ENCODE data around the gene PRKN.
A peak's percentile ranks its signal among the peaks of the same experiment; 100 is the strongest.

The PRKN gene

DNA sequence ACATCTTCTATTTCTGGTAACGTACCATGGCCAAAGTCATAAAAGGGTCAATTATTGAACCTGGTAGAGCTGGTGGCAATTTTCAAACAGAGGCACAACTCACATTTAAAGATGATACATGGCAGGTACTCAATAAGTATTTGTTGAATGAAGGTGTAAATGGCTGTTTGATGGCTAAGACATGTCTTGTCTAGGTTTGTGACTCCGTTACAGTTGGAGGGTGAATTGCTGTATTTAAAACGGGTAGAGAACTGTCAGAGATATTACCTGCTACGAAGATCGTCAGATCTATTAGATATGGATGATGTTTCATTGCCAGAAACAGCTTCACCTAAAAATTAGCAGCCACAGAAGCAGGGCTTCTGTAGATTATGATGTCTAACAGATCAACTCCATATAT is 601.9 kb downstream of the PRKN start:
- DNase-seq (ENCODE audit: low read depth, low spot score): no peak

DNA sequence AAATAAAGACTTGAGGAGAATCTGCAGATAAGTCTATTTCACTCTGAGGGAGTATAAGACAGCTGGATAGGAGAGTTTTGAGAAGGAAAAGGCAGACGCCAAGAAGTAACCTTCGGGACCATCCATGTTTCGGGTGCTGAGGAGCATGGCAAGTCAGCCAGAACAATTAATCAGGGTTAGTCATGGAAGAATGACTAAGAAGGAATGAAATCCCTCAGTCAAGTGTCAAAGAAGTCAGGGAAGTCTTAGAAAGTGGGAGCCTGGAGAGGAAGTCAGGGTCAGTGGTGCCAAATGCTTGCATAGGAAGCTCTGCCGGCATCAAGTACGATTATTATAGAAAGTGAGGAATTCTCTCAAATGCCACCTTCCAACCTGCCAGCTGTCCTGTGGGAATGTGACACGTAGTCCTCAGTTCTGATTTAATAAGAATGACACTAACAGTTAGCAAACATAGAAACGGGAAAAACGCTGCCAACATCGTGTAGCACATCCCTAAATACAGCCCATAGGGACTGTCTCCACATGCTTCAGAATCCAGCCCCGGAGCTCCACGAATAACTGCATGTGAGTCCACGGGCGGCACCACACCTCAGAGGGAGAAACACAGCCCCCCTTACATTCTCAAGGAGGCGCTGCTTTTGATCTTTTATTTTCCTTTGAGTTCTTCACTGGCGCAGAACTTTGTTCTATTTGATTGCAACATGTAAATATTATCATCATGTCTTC is 602.7 kb downstream of the PRKN start:
- no peak for DNase-seq (ENCODE audit: low read depth, low spot score)

DNA sequence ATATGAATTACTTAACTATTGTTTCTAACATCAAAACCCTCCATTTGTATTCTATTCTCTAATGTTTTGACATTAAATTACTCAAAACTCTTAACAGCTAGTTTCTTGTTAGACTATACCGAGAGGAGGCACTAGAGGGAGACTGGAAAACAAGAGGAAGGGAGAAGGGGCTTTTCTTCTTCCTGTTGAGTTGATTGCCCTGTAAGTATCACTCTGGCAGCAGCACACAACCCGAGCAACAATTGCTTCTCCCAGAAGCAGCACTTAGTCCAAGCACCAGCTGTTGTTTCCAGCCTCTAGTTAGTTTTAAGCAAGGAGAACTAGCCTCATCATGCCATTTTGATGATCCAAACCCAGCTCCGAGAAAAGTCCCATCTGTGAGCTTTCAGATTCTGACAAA is 603.8 kb downstream of the PRKN start:
- DNase-seq (ENCODE audit: low read depth, low spot score): peak; percentile 16

DNA sequence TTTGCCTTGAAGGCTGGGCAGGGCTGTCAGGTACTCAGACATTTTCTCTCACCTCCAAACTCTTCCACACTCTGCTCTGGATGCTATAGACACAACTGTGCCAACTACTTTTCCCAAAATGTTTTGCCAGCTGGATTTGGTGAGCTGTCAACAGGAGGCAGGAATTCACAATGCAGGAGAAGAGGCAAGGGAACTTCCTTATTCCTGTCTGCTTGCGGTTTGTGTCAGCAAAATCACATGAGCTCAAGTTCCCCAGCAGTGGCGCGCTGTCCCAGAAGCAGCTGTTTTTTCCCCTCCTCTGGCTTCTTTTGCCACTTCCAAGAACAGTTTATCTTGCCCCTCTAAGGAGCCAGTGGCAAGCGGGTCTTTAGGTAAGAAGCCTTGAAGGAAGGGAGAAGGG is 608.2 kb downstream of the PRKN start:
- DNase-seq (ENCODE audit: low read depth, low spot score): peak; percentile 9

DNA sequence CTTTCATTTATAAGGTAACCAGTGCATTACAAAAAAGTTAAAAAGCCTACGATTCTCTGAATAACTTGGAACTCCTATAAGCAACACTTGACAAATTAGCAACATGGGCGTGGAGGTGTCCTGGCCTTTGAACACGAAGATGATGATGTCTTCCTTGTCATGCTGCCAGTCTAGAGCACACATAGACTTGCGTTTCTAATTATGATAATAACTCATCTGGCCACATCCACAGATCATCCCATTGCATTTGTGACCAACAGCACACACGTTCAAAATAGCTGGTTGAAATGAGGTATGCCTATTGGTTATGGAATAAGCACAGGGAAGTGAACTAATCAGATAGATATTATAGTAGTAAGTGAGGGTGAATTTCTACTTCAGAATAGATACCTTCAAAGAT is 608.9 kb downstream of the PRKN start:
- DNase-seq (ENCODE audit: low read depth, low spot score): no peak

DNA sequence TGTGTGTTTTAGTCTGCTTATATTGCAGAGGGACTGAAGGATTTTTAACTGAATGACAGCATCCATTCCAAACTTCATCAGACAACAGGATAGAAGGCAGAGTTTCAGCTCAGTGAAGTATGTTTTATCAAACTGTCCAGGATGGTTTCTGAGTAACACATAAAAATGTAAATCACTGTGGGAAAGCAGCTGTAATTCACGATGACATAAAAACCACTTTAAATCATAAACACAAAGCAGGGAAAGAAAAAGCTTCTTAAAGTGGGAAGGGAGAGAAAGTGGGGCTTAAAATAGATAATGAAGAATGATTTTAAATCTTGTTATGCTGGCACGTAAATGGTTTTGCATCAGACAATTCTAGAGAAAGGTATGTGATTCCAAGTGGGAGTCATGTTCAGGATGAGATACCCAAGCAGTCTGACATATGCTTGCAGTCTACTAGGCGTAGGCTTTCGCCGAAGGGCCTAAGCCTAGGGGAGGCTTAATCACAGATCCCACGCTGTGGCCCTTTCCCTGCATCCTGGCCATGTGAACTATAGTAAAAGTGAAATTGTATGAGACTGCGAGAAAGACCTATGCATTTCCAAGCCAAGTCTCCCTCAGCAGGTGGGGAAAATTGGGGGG is 610.6 kb downstream of the PRKN start:
- DNase-seq (ENCODE audit: low read depth, low spot score): no peak

DNA sequence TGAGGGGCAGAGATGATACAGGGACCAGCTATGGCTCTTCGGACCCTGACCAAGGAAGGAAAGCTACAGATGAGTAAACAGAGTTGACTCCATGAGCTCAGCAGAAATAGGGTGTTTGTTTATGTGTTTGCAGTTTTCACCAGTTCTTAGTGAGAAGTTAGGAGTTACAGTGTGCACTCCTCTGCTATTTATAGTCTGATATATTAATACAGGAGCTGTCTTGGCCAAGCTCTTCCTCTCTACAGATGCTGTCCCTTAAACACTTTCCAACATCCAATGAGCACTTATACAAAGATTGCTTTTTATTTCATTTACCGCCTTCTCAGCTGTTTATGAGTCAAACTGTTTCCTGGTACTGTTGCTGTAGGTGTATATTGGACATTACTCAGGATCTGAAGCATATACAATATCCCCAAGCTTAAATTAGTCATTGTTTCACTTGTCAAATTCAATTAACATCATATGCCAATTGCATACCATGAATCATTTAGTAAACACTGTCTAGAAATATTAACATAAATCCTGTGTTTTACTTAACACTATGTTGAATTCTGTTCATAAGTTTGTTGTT is 618.0 kb downstream of the PRKN start:
- no peak for DNase-seq (ENCODE audit: low read depth, low spot score)

DNA sequence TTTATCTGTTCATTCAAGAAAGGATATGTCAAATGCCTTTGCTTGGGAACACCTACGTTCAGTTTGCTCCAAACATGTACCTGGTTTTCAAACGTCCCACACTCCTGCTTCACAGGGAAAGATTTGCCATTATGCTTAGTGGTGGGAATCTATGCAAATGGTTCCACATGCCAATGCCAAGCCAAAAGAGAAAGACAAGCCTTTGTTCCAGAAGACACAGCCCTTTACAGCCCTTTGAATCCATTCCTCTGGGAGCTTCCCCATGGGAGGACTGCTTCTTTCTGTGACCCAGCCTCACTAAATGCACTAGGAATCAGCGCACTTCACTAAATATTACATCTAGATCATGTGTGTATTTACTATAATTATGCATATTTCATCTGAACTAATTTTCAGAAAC is 619.5 kb downstream of the PRKN start:
- DNase-seq (ENCODE audit: low read depth, low spot score): peak; percentile 13

DNA sequence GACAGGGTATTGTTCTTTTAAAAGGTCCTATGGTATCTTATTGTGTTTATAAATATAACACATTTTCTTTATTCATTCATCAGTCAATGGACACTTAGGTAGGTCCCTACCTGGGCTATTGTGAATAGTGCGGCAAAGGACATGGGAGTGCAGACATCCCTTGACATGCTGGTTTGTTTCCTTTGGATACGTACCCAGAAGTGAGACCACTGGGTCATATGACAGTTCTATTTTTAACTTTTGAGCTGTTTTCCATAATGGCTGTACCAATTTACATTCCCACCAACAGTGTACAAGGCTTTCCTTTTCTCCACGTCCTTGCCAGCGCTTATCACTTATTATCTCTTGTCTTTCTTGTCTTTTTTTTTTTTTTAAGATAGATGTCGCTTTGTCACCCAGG is 627.5 kb downstream of the PRKN start:
- DNase-seq (ENCODE audit: low read depth, low spot score): no peak

DNA sequence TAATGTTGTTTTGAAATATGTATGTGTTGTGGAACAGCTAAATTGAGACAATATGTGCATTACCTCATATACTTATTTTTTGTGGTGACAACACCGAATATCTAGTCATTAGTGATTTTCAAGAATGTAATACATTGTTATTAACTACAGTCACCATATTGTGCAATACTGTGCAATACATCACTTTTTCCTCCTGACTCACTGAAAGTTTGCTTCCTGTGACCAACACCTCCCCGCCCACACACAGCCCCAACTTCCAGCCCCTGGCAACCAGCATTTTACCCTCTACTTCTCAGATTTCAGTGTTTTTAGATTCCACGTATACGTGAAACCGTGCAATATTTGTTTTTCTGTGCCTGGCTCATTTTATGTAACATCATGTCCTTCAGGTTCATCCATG is 627.9 kb downstream of the PRKN start:
- DNase-seq (ENCODE audit: low read depth, low spot score): no peak

DNA sequence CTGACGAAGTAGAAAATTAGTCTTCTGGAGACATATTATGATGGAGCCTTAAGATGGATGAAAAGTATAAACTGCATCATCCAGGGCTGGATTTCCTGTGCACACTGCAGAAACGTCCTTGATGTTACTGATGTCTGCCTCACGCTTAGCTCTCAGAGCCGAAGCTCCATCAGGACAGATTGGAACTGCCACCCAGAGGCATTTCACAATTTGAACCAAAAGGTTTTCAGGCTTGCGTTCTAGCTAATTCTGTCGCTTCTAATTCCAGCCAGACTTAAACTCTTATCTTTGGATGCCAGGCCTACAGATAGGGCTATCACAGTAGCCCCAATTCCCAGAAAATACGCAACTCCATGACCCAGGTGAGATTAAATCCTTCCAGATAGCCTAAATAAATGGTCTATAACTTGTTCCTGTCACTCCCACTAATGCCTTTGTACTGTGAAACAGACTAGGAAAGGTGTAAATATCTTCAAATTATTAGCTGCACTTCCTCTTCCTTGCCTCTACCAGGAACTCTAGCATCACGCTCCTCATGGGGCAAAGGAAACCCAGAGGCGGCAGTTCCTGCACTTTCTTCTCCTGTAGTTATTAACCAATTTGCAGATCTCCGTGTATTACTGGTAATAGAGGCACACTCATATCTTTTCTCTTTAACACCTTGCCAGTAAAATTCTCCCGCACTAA is 634.6 kb downstream of the PRKN start:
- DNase-seq (ENCODE audit: low read depth, low spot score): no peak

DNA sequence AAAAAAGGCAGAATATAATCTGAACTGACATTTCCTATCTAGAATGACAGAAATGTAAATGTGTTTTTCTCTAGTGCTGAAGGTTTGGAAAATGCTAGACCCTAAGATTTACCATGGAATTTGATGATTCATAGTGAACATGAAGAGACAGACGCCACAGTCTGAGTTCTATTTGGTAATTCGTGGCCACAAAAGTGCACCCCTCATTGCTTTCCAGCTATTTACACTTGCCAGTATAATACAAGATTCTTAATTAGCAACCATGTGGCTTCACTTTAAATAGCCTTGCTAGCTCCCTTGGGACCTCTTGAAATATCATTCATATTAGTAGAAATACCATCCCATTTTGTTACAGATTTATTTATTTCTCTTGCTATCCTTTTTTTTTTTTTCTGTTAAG is 636.8 kb downstream of the PRKN start:
- no peak for DNase-seq (ENCODE audit: low read depth, low spot score)

DNA sequence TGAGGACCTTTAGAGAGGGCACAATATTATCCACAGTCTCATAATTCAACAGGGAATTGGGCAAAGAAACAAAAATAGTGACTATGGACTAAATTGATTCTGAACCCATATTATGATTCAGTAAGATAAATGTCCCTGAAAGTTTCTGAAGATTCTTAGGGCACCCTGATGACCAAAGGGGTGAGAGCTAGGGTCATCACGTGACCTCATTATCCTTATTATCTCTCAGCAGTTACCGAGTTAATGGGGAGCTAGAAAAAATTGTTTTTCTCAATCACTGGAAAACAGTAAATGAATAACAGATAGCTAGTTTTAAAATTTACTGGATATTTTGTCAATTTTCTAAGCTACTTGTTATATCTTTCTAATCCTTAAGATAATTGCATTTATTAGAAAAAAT is 639.5 kb downstream of the PRKN start:
- no peak for DNase-seq (ENCODE audit: low read depth, low spot score)

DNA sequence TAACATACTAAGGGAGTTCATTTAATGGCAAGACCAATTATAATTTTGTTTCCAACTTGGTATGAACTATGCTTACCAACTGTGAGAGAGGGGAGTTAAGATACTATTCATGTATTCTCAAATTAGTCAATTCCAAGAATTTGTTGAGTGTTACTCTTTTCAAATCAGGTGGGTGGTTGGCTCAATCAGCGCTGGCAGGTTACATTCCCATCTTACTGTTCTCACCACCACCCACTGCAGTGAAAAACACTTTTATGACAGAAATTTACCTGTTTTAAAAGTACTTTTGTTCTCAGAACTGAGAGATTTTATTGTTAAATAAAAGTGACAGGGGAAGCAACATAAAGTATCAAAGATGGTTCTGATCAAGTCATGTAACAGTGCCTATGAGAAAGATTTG is 642.0 kb downstream of the PRKN start:
- no peak for DNase-seq (ENCODE audit: low read depth, low spot score)

DNA sequence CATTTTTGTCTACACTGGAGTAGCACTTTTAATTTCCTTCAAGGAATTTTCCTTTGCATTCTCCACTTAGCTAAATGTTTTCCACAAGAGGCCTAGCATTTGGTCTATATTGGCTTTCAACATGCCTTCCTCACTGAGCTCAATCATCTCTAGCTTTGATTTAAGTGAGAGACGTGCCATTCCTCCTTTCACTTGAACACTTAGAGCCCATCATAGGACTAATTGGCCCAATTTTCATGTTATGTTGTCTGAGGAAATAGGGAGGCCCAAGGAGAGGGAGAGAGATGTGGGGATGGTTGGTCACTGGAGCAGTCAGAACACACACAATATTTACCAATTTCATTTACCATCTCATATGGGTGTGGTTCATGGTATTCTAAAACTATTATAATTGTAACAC is 645.0 kb downstream of the PRKN start:
- no peak for DNase-seq (ENCODE audit: low read depth, low spot score)

DNA sequence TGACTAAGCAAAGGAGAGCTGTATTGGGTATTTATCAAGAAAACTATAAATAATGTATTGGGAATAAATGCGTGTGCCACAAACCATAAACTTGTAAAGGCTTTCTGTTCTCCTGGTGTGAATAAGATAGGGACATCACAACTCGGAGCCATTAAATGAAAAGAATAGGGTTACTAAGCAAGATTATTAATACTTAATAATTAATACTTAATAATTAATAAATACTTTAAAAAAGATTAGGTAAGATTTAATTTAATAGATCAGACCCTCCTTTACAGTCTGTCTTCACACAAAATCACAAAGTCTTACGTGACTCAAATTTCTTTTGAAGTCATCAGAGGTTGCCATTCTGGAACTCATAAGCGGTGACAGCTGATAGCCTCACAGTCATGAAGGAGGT is 648.9 kb downstream of the PRKN start:
- DNase-seq (ENCODE audit: low read depth, low spot score): no peak

DNA sequence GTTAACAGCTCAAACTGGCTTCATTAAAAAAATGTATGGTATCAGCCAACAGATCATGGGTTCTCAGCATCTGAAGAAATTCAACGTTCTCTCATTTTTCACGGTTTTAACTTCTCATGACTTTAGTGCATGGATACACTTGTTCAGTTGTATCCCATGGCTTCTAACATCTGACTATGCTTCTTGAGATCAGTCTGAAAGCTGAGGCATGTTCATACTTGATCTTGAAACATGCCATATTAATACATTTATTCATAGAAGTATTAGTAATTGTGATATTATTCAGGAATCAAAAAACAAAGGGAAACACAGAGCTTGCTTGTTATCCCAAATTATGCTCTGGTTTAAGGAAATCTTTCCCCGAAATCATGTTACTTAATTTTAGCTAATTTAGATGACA is 649.4 kb downstream of the PRKN start:
- no peak for DNase-seq (ENCODE audit: low read depth, low spot score)

DNA sequence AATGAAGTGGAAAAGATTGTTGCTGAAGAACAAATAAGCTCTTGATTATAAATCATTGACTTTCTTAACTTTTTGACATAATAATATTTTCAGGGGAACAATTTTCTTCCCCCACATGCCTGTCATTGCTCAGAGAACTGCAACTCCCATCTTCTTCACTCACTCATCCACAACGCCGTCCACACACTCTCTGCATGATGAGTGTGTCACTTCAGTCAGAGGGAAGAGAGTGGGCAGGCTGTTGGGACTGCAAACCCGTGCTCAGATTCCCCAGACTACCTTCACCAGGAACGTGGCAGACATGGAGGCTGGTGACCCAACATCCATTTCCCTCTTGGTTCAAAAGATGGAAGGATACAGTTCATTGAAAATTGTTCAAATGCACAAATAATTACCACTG is 650.8 kb downstream of the PRKN start:
- DNase-seq (ENCODE audit: low read depth, low spot score): no peak

DNA sequence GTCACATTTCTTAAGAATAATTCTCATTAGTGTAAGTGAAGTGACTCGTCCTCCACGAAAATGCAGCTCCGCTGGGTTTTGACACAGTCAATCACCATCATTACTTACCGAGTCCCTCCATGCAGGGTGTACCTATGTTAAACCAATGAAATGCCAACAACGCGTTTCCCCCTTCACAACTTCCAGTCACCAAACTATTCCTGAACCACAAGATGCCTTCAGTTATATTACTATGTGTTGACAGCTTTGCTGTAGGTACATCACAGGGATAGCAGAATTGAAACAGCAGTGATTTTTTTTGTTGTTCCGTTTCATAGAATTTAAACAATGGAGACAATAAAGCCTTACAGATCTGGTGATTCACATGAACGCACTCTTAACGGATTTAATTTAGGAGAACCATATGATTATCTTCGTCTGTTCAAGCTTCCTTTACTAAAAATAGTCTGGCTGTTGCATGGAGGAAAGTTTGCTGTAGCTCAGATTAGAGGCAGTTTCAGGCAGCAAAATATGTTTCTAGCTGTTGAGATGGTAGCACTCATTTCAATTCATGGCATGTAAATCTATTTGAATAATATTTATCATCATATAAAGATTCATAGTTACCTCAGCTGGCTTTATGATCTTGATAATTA is 652.8 kb downstream of the PRKN start:
- DNase-seq (ENCODE audit: low read depth, low spot score): no peak

DNA sequence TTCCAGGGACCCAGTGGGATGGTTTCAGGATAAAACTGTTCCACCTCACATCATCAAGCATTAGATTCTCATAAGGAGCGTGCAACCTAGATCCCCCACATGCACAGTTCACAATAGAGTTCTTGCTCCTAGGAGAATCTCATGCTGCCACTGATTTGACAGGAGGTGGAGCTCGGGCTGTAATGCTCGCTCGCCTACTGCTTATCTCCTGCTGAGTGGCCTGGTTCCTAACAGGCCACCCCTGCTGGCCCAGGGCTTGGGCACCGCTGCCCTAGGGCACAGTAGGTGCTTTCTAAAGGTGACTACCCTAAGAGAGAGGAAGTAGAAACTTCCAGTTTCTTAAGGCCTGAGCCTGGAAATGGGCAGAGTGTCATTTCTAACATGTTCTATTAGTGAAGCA is 656.9 kb downstream of the PRKN start:
- DNase-seq (ENCODE audit: low read depth, low spot score): no peak

DNA sequence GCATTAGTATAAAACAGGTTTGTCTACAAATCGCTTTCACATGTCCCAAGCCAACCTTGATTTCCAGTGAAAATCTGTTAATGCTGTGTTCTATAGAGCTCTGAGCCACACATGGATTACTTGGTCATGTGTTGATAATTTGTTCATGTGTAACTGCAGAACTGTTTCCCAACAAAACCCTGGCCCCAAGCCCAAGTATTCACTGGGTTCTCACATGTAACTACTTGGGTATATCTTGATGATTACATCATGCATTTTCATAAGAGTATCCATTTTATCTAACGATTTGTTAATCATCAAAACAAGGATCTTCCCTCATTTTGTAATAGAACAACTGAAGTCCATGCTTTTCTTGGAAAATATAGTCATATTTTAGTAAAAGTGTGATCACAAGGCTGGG is 657.6 kb downstream of the PRKN start:
- no peak for DNase-seq (ENCODE audit: low read depth, low spot score)

DNA sequence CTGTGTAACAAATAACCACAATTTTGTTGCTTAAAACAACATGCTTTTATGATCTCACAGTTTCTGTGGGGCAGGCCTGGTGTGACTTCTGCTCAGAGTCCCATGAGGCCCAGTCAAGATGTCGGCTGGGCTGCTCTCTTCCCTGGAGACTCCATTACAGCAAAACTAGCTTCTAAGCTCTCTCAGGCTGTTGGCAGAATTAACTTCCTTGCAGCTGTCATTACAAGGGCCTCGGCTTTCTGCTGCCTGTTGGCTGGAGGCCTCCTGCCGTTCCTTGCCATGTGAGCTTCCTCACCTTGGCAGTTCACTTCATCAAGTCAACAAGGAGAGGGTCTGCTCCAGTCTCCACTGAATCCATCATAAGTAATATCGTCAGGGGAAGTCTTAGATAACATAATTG is 659.2 kb downstream of the PRKN start:
- no peak for DNase-seq (ENCODE audit: low read depth, low spot score)

Measured in ELF-1 (cell line).